OCI-LY3 (cell line): ENCODE data around the gene FAAP20.

ENCODE experiments used
- H2AFZ ChIP-seq: fragments of 200-600, 300-600 bp; shearing (Covaris generic); 2 replicates; pipeline ENCODE4 v1.6.0; 2014; ENCODE audit warnings: antibody characterized with exemption, low read depth, low read length
- H3K27ac ChIP-seq: fragments of 200-600, 300-600 bp; sonication (generic); 2 replicates; pipeline ENCODE4 v1.5.1; 2014; ENCODE audit warnings: mild to moderate bottlenecking, low read length, moderate library complexity, mixed read lengths
- H3K27me3 ChIP-seq: fragments of 200-600, 300-600 bp; sonication (generic); 2 replicates; pipeline ENCODE4 v1.6.1; 2014; ENCODE audit warnings: low read depth, low read length, mixed read lengths
- H3K36me3 ChIP-seq: fragments of 200-600, 300-600 bp; sonication (generic); replicated peaks from 2 replicates; pipeline ENCODE3; 2014; ENCODE audit warnings: low read depth, low read length, mixed read lengths
- H3K4me1 ChIP-seq: fragments of 300-600, 200-600 bp; sonication (generic); 2 replicates; pipeline ENCODE4 v1.6.1; 2014; ENCODE audit warnings: low read length, mixed read lengths
- H3K4me2 ChIP-seq: fragments of 200-600, 300-600 bp; sonication (generic); 2 replicates; pipeline ENCODE4 v1.6.1; 2014; ENCODE audit warnings: low read length, mixed read lengths
- H3K4me3 ChIP-seq: fragments of 300-600, 200-600 bp; sonication (generic); 2 replicates; pipeline ENCODE4 v1.5.1; 2014; ENCODE audit warnings: antibody characterized with exemption, mild to moderate bottlenecking, low read length, moderate library complexity
- H3K79me2 ChIP-seq: fragments of 300-600, 200-600 bp; shearing (Covaris generic); 2 replicates; pipeline ENCODE4 v1.6.1; 2014; ENCODE audit warnings: mild to moderate bottlenecking, low read length, mixed read lengths
- H3K9ac ChIP-seq: fragments of 300-600, 200-600 bp; shearing (Covaris generic); 2 replicates; pipeline ENCODE4 v1.6.0; 2014; ENCODE audit warnings: mild to moderate bottlenecking, low read length, moderate library complexity
- H3K9me3 ChIP-seq: fragments of 200-600, 300-600 bp; shearing (Covaris generic); 2 replicates; pipeline ENCODE4 v1.6.1; 2014; ENCODE audit warnings: low read length, mixed read lengths; ENCODE audit not compliant: insufficient read depth
- H4K20me1 ChIP-seq: fragments of 200-600, 300-600 bp; sonication (generic); 2 replicates; pipeline ENCODE4 v1.6.1; 2016; ENCODE audit warnings: low read length, mixed read lengths; ENCODE audit not compliant: insufficient read depth
- CTCF ChIP-seq: fragments of 200-600, 300-600 bp; sonication (generic); IDR thresholded peaks from 2 replicates; pipeline ENCODE4 v1.5.1; 2014; ENCODE audit warnings: antibody characterized with exemption, low read length, low read depth
- EZH2phosphoT487 ChIP-seq: fragments of 200-600 bp; shearing (Covaris generic); IDR thresholded peaks from 2 replicates; pipeline ENCODE4 v1.6.1; 2018; ENCODE audit warnings: antibody characterized with exemption, mixed run types, low read depth

The FAAP20 gene

GRCh38 chr1:2204415-2205190, 10.0 kb upstream of the FAAP20 start:
- H3K27me3 ChIP-seq, result peaks cover 5% of the 10 kb centered on the region; the same call in 1 of the 2 replicates
- H3K36me3 ChIP-seq, result no peaks in the 10 kb centered on the region
- no peak overlapping the region for H3K4me3 ChIP-seq
- no peaks in the 10 kb centered on the region for H3K9me3 ChIP-seq
- no peak overlapping the region for H3K4me2 ChIP-seq
- no peak overlapping the region for H2AFZ ChIP-seq
- no peak overlapping the region for H3K27ac ChIP-seq
- H4K20me1 ChIP-seq, result no peaks in the 10 kb centered on the region
- H3K79me2 ChIP-seq, result no peaks in the 10 kb centered on the region
- TF ChIP-seq EZH2phosphoT487 (no peak), CTCF (no peak)
- no peaks in the 10 kb centered on the region for H3K4me1 ChIP-seq
- H3K9ac ChIP-seq, result no peak overlapping the region

- Histone ChIP-seq H2AFZ (no peak overlapping the region), H3K36me3 (no peaks in the 10 kb centered on the region), H3K4me3 (no peak overlapping the region), H3K4me2 (no peak overlapping the region), H3K79me2 (no peaks in the 10 kb centered on the region), H3K9me3 (no peaks in the 10 kb centered on the region), H4K20me1 (no peaks in the 10 kb centered on the region), H3K4me1 (no peaks in the 10 kb centered on the region), H3K27ac (no peak overlapping the region), H3K27me3 (peaks cover 5% of the 10 kb centered on the region; the same call in 1 of the 2 replicates), H3K9ac (no peak overlapping the region)
- TF ChIP-seq EZH2phosphoT487, result no peak
- TF ChIP-seq CTCF, result no peak
Observed at GRCh38 chr1:2203671-2204414, 9.3 kb upstream of the FAAP20 start.

GRCh38 chr1:2202843-2203601, 8.4 kb upstream of the FAAP20 start:
- Histone ChIP-seq H3K4me3 (no peak overlapping the region), H3K27ac (no peak overlapping the region), H3K27me3 (peaks cover 5% of the 10 kb centered on the region; the same call in 1 of the 2 replicates), H4K20me1 (no peaks in the 10 kb centered on the region), H3K9me3 (no peaks in the 10 kb centered on the region), H3K4me2 (no peak overlapping the region), H3K9ac (no peak overlapping the region), H3K36me3 (no peaks in the 10 kb centered on the region), H3K79me2 (no peaks in the 10 kb centered on the region), H3K4me1 (no peaks in the 10 kb centered on the region), H2AFZ (no peak overlapping the region)
- TF ChIP-seq EZH2phosphoT487 (no peak), CTCF (no peak)
